Neuron (in vitro differentiated cells): Measurements from ENCODE around the gene CARMIL1.
A peak's percentile ranks its signal among the peaks of the same experiment; 100 is the strongest.
"Not testable (repeated sequence)": the region's sequence is repeated elsewhere in the genome, so short reads cannot be mapped to it uniquely, and the experiment has no call there.

Source experiments
- H2AFZ ChIP-seq: one replicate; pipeline ENCODE4 v1.6.1; 2013; ENCODE audit warnings: low read depth, mild to moderate bottlenecking, inconsistent platforms, low read length, moderate library complexity
- H3K27me3 ChIP-seq: one replicate; pipeline ENCODE4 v1.6.1; 2013; ENCODE audit warnings: low read length; ENCODE audit not compliant: insufficient read depth
- H3K36me3 ChIP-seq: one replicate; pipeline ENCODE4 v1.6.1; 2013; ENCODE audit warnings: low read length; ENCODE audit not compliant: insufficient read depth
- H3K4me1 ChIP-seq: one replicate; pipeline ENCODE4 v1.6.1; 2013; ENCODE audit warnings: low read length; ENCODE audit not compliant: insufficient read depth
- H3K4me3 ChIP-seq: 2 replicates; pipeline ENCODE4 v1.5.1; 2013; ENCODE audit warnings: mild to moderate bottlenecking, low read length, moderate library complexity
- H3K9me3 ChIP-seq: one replicate; pipeline ENCODE4 v1.6.1; 2013; ENCODE audit warnings: low read length

Gene CARMIL1

GRCh38 chr6:25576919-25577318 is 297.7 kb downstream of the CARMIL1 start:
- Histone ChIP-seq H3K27me3 (no peaks in the 10 kb centered on the region), H3K36me3 (no peaks in the 10 kb centered on the region), H2AFZ (peak overlapping the region; percentile 78), H3K4me3 (no peak overlapping the region), H3K4me1 (peaks cover 27% of the 10 kb centered on the region), H3K9me3 (no peaks in the 10 kb centered on the region)

GRCh38 chr6:25578538-25578937 is 299.4 kb downstream of the CARMIL1 start:
- no peak overlapping the region for H3K4me3 ChIP-seq
- H3K27me3 ChIP-seq, result no peaks in the 10 kb centered on the region
- H2AFZ ChIP-seq, result no peak overlapping the region
- peaks cover 29% of the 10 kb centered on the region for H3K4me1 ChIP-seq
- no peaks in the 10 kb centered on the region for H3K9me3 ChIP-seq
- H3K36me3 ChIP-seq, result no peaks in the 10 kb centered on the region

DNA sequence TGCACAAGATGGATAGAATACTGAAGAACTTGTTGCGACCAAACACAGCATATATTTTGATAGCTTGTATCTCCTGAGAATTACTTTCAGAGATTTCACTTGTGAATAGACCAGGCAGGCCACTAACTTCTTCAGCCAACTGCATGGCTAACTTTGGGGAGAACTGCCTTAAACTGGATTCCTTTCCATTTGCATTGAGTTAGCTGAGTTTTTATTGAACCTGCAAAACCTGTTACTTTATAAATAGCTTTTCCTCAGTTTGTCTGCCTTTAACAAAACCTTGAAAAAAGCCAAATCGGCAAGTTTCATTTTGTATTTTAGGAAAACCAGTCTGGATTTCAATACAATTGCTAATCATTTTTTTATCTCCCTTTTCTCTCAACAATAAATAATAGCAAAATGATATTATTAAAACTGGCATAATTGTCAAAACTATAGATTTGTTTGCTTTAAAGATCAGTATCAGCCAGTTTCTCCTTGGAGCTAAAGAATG is 300.3 kb downstream of the CARMIL1 start:
- Histone ChIP-seq H3K4me1 (peaks cover 29% of the 10 kb centered on the region), H3K4me3 (no peak overlapping the region), H3K27me3 (no peaks in the 10 kb centered on the region), H3K9me3 (no peaks in the 10 kb centered on the region), H2AFZ (no peak overlapping the region), H3K36me3 (no peaks in the 10 kb centered on the region)

GRCh38 chr6:25579902-25580495 is 300.8 kb downstream of the CARMIL1 start:
- Histone ChIP-seq H3K9me3 (no peaks in the 10 kb centered on the region), H2AFZ (no peak overlapping the region), H3K27me3 (no peaks in the 10 kb centered on the region), H3K4me1 (peaks cover 29% of the 10 kb centered on the region), H3K36me3 (no peaks in the 10 kb centered on the region), H3K4me3 (no peak overlapping the region)

DNA sequence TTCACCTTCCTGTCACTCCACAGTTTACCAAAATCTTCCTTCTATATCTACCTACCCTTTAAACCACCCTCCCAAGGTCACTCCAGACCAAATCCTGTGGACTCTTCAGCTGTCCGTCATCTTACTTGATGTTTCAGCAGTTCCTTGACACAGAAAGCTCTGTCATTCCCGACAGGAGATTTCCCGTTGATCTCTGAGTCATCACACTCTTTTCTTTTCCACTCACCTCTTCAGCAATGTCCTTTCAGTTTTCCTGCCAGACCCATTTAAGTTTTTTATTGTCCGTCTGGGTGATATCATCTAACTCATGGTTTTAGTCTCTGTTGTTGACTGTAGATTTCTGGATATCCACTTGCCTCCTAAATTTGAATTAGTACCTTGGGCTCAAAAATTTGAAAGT is 302.9 kb downstream of the CARMIL1 start:
- no peaks in the 10 kb centered on the region for H3K36me3 ChIP-seq
- H3K4me1 ChIP-seq, result peaks cover 19% of the 10 kb centered on the region
- no peak overlapping the region for H2AFZ ChIP-seq
- no peaks in the 10 kb centered on the region for H3K9me3 ChIP-seq
- H3K27me3 ChIP-seq, result no peaks in the 10 kb centered on the region
- no peak overlapping the region for H3K4me3 ChIP-seq

DNA sequence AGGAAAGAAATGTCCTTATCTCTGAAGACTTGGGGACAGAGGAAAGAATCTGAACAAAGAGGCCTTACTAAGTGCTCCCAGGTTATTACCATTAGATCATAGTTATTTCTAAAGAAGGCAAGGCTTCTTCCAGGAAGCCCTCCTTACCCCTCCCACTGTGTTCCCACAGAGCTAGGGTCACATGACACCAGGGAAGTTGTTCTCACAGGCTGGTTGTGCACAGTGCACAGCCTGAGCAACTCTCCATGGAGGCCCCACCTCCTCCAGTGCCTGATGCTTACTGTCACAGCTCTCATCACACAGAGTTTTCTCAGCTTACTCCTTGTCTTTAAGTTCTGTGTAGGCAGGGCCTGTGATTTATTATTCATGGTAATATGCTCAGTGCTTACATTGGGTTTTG is 303.9 kb downstream of the CARMIL1 start:
- Histone ChIP-seq H3K9me3 (no peaks in the 10 kb centered on the region), H2AFZ (no peak overlapping the region), H3K27me3 (no peaks in the 10 kb centered on the region), H3K4me1 (peaks cover 9% of the 10 kb centered on the region), H3K36me3 (no peaks in the 10 kb centered on the region), H3K4me3 (no peak overlapping the region)

DNA sequence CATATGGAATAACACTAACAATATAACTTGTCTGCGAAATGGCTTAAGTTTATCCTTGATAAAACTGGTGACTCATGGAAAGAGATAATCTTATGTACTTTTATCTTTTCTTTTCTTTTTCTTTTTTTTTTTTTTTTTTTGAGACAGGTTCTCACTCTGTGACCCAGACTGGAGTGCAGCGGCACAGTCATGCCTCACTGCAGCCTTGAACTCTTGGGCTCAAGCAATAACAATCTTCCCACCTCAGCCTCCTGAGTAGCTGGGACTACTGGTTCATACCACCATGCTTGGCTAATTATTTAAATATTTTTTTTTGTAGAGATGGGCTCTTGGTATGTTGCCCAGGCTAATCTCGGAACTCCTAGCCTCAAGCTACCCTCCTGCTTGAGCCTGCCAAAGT is 304.7 kb downstream of the CARMIL1 start:
- no peak overlapping the region for H3K4me3 ChIP-seq
- peaks cover 2% of the 10 kb centered on the region for H3K4me1 ChIP-seq
- no peaks in the 10 kb centered on the region for H3K27me3 ChIP-seq
- H3K36me3 ChIP-seq, result no peaks in the 10 kb centered on the region
- no peaks in the 10 kb centered on the region for H3K9me3 ChIP-seq
- H2AFZ ChIP-seq, result no peak overlapping the region

GRCh38 chr6:25585225-25585624 is 306.1 kb downstream of the CARMIL1 start:
- H3K36me3 ChIP-seq, result no peaks in the 10 kb centered on the region
- peaks cover 6% of the 10 kb centered on the region for H3K4me1 ChIP-seq
- no peak overlapping the region for H2AFZ ChIP-seq
- no peaks in the 10 kb centered on the region for H3K9me3 ChIP-seq
- H3K4me3 ChIP-seq, result no peak overlapping the region
- no peaks in the 10 kb centered on the region for H3K27me3 ChIP-seq

DNA sequence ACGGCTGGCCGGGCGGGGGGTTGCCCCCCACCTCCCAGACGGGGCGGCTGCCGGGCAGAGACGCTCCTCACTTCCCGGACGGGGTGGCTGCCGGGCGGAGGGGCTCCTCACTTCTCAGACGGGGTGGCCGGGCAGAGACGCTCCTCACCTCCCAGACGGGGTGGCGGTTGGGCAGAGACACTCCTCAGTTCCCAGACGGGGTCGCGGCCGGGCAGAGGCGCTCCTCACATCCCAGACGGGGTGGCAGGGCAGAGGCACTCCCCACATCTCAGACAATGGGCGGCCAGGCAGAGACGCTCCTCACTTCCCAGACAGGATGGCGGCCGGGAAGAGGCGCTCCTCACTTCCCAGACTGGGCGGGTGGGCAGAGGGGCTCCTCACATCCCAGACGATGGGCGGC is 306.9 kb downstream of the CARMIL1 start:
- H2AFZ ChIP-seq, H3K9me3 ChIP-seq, H3K4me3 ChIP-seq, H3K27me3 ChIP-seq, H3K36me3 ChIP-seq: not testable (repeated sequence)
- H3K4me1 ChIP-seq, result peaks cover 11% of the 10 kb centered on the region

DNA sequence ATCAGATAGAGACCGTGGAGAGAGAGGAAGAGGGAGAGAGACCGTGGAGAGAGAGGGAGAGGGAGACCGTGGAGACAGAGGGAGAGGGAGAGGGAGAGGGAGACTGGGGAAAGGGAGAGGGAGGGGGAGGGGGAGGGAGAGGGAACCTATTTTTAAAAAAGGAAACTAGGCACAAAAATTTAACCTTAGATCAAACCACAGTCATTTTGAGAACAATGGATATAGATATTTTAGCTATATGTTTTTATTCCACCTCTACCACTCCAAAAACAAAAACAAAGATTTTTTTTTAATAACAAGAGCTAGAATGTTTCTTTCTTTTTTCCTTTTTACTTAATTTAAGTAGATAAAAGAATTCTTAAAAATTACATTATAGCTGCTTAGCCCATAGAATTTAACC is 307.8 kb downstream of the CARMIL1 start:
- Histone ChIP-seq H3K27me3 (no peaks in the 10 kb centered on the region), H3K36me3 (no peaks in the 10 kb centered on the region), H3K4me3 (no peak overlapping the region), H3K4me1 (peaks cover 19% of the 10 kb centered on the region), H2AFZ (no peak overlapping the region), H3K9me3 (no peaks in the 10 kb centered on the region)

DNA sequence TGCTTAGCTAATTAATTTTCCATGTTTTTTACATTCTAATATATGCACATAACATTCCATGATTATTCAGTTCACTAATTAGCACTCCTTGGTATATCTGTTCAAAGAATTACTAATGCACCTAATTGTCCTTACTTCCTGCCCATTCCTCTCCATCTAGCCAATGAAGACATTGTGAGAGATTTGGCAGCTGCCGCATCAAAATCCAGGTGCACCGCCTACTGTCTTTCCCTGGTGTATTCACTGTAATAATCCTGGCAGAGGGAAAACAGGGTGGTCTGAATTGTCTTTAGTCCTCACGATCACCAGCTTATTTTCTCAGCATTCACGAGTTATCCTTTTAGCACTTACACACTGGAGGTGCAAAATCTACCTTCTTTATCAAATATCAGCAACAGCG is 311.8 kb downstream of the CARMIL1 start:
- Histone ChIP-seq H3K36me3 (peaks cover 5% of the 10 kb centered on the region), H2AFZ (no peak overlapping the region), H3K27me3 (no peaks in the 10 kb centered on the region), H3K4me3 (no peak overlapping the region), H3K9me3 (no peaks in the 10 kb centered on the region), H3K4me1 (peaks cover 18% of the 10 kb centered on the region)

GRCh38 chr6:25596928-25597818 is 318.0 kb downstream of the CARMIL1 start:
- no peak overlapping the region for H2AFZ ChIP-seq
- H3K9me3 ChIP-seq, result no peaks in the 10 kb centered on the region
- H3K27me3 ChIP-seq, result no peaks in the 10 kb centered on the region

GRCh38 chr6:25599516-25600085 is 320.4 kb downstream of the CARMIL1 start:
- Histone ChIP-seq H3K4me3 (no peak overlapping the region), H2AFZ (no peak overlapping the region), H3K9me3 (no peaks in the 10 kb centered on the region), H3K4me1 (peaks cover 5% of the 10 kb centered on the region), H3K27me3 (no peaks in the 10 kb centered on the region), H3K36me3 (peaks cover 5% of the 10 kb centered on the region)

More at GRCh38 chr6:25596928-25597818, 318.0 kb downstream of the CARMIL1 start:
- peaks cover 5% of the 10 kb centered on the region for H3K36me3 ChIP-seq
- H3K4me3 ChIP-seq, result no peak overlapping the region
- peaks cover 3% of the 10 kb centered on the region for H3K4me1 ChIP-seq
